HepG2 (cell line): Measurements from ENCODE around the gene SHISA5. TPM values are rescaled to one million over a fixed set of nuclear protein-coding genes. Genes with fewer than 3 reads are reported as not detected.

Experiments used
- FOXJ3 ChIP-seq: sonication (generic); formaldehyde crosslinking; IDR thresholded peaks from 2 replicates; pipeline ENCODE4 v1.4.0; 2020; ENCODE audit warnings: missing genetic modification reagents, mild to moderate bottlenecking, borderline replicate concordance
- HOXA9 ChIP-seq: sonication (generic); formaldehyde crosslinking; IDR thresholded peaks from 2 replicates; pipeline ENCODE4 v1.8.1; 2022; ENCODE audit warnings: missing genetic modification reagents, mild to moderate bottlenecking, moderate library complexity, borderline replicate concordance
- KMT2A ChIP-seq: sonication (generic); formaldehyde crosslinking; IDR thresholded peaks from 2 replicates; pipeline ENCODE4 v1.4.0; 2020; ENCODE audit warnings: missing genetic modification reagents
- NFYB ChIP-seq: sonication (generic); formaldehyde crosslinking; IDR thresholded peaks from 2 replicates; pipeline ENCODE4 v1.4.0; 2020; ENCODE audit warnings: missing genetic modification reagents
- SIN3B ChIP-seq: fragments of 150-350 bp; IDR thresholded peaks from 2 replicates; pipeline ENCODE4 v1.6.1; 2014; ENCODE audit warnings: low read length
- SRY ChIP-seq: sonication (generic); formaldehyde crosslinking; IDR thresholded peaks from 2 replicates; pipeline ENCODE4 v1.8.0; 2022; ENCODE audit warnings: mild to moderate bottlenecking, missing genetic modification reagents
- SSRP1 ChIP-seq: IDR thresholded peaks from 2 replicates; pipeline ENCODE4 v1.6.1; 2016; ENCODE audit warnings: control low read depth
- ZFP90 ChIP-seq: sonication (generic); formaldehyde crosslinking; IDR thresholded peaks from 2 replicates; pipeline ENCODE4 v1.8.0; 2022; ENCODE audit warnings: missing genetic modification reagents, mild to moderate bottlenecking, inconsistent platforms, borderline replicate concordance
- ZNF256 ChIP-seq: sonication (generic); formaldehyde crosslinking; conservative IDR thresholded peaks from 2 replicates; pipeline ENCODE4 v1.4.0; 2020; ENCODE audit warnings: missing genetic modification reagents
- ZNF546 ChIP-seq: sonication (generic); formaldehyde crosslinking; conservative IDR thresholded peaks from 2 replicates; pipeline ENCODE4 v1.8.1; 2023; ENCODE audit warnings: mild to moderate bottlenecking, missing genetic modification reagents
- ZNF788 ChIP-seq: sonication (generic); formaldehyde crosslinking; IDR thresholded peaks from 2 replicates; pipeline ENCODE4 v1.5.0; 2020; ENCODE audit warnings: mild to moderate bottlenecking, missing genetic modification reagents, borderline replicate concordance
- ZNF816 ChIP-seq: sonication (generic); formaldehyde crosslinking; IDR thresholded peaks from 2 replicates; pipeline ENCODE4 v1.8.0; 2022; ENCODE audit warnings: missing genetic modification reagents, mild to moderate bottlenecking, borderline replicate concordance
- polyA plus RNA-seq, 8 experiments: library from polyadenylated mRNA; depleted of rRNA in 3 of 8; stranded (reverse) in 7 of 8; unstranded in 1 of 8; fragments of >200 nt; fragmentation: Illumina TruSeq in 4 of 8; extraction: Trizol in 4 of 8; gene quantifications; 2 replicates each; pipeline versions ENCODE4 v1.2.1 to v1.2.3, GENCODE V29; 2011 to 2016; ENCODE audit warnings: low read depth in 4 of 8, missing spikeins in 1 of 8, mixed read lengths in 1 of 8; ENCODE audit not compliant: insufficient read depth in 1 of 8
- total RNA-seq, 5 experiments: library from RNA; depleted of rRNA; stranded (reverse); fragments of >200 nt; fragmentation: Illumina TruSeq; extraction: Trizol; gene quantifications; 2 replicates each; pipeline ENCODE4 v1.2.3, GENCODE V29; 2016; ENCODE audit warnings: low read depth in 1 of 5
- TF ChIP-seq, protein P1 (sequence below): sonication (generic); formaldehyde crosslinking; conservative IDR thresholded peaks from 2 replicates; pipeline ENCODE4 v1.4.0; 2020; ENCODE audit warnings: missing genetic modification reagents
- TF ChIP-seq, protein P2 (sequence below): sonication (generic); formaldehyde crosslinking; IDR thresholded peaks from 2 replicates; pipeline ENCODE4 v1.4.0; 2020; ENCODE audit warnings: mild to moderate bottlenecking, missing genetic modification reagents
- TF ChIP-seq, protein P3 (sequence below): IDR thresholded peaks from 2 replicates; pipeline ENCODE4 v1.6.1; 2016; ENCODE audit warnings: missing compliant biosample characterization, missing genetic modification reagents, borderline replicate concordance
- TF ChIP-seq, protein P4 (sequence below): sonication (generic); formaldehyde crosslinking; IDR thresholded peaks from 2 replicates; pipeline ENCODE4 v1.5.0; 2020; ENCODE audit warnings: missing genetic modification reagents, mild to moderate bottlenecking, borderline replicate concordance
- TF ChIP-seq, protein P5 (sequence below): sonication (generic); formaldehyde crosslinking; IDR thresholded peaks from one replicate; pipeline ENCODE4 v1.5.1; 2020; ENCODE audit warnings: mild to moderate bottlenecking, missing genetic modification reagents; ENCODE audit errors: not compliant biosample characterization

SHISA5 gene
- total and polyA plus RNA-seq, 2 of the 13 experiments (the other 11 are each of a cell fraction or from before 2014, with no cell fraction given): 75.8 to 91.4 TPM

DNA sequence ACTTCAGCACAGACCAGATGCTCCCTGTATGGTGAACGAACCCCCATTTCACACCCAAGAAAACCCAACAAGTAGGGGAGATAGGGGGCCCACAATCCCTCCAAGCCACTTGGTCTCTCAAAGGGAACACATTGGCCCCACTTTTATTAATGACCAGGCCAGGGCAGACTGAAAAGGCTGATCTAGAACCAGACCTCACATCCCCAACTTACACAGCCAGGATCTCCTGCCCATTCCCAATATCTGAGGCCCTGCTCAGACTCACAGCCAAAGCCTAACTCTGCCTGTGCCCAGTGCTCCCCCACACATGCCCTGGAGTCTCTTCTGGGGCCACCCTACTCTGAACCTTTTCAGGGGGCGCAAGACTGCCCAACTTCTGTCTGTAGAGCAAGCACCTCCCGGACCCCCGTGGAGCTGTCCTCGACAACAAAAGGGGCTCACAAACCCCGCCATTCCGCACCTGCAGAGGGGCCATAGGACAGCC lies 75.8 kb downstream of the SHISA5 start (continued):
- TF ChIP-seq, protein P1, sequence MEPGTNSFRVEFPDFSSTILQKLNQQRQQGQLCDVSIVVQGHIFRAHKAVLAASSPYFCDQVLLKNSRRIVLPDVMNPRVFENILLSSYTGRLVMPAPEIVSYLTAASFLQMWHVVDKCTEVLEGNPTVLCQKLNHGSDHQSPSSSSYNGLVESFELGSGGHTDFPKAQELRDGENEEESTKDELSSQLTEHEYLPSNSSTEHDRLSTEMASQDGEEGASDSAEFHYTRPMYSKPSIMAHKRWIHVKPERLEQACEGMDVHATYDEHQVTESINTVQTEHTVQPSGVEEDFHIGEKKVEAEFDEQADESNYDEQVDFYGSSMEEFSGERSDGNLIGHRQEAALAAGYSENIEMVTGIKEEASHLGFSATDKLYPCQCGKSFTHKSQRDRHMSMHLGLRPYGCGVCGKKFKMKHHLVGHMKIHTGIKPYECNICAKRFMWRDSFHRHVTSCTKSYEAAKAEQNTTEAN (CRISPR knock-in tag): peak; percentile 41; the same call in 1 of the 2 replicates
- TF ChIP-seq ZNF788 (CRISPR knock-in tag) (peak; percentile 7; the same call in 1 of the 2 replicates), SSRP1 (CRISPR knock-in tag) (0 out of 2 replicates have a peak, but pooled peaks have one; percentile 47), KMT2A (CRISPR knock-in tag) (no peak), HOXA9 (0 out of 2 replicates have a peak, but pooled peaks have one; percentile 3), ZNF816 (CRISPR knock-in tag) (0 out of 2 replicates have a peak, but pooled peaks have one; percentile 57), FOXJ3 (CRISPR knock-in tag) (no peak; the same call in 1 of the 2 replicates), ZNF256 (CRISPR knock-in tag) (0 out of 2 replicates have a peak, but pooled peaks have one; percentile 20), ZFP90 (CRISPR knock-in tag) (peak; percentile 57; the same call in 1 of the 2 replicates), SRY (CRISPR knock-in tag) (0 out of 2 replicates have a peak, but pooled peaks have one; percentile 64), NFYB (CRISPR knock-in tag) (no peak), SIN3B (0 out of 2 replicates have a peak, but pooled peaks have one; percentile 4), ZNF546 (CRISPR knock-in tag) (no peak)
- TF ChIP-seq, protein P2, sequence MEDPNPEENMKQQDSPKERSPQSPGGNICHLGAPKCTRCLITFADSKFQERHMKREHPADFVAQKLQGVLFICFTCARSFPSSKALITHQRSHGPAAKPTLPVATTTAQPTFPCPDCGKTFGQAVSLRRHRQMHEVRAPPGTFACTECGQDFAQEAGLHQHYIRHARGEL (CRISPR knock-in tag): 0 out of 2 replicates have a peak, but pooled peaks have one; percentile 14
- TF ChIP-seq, protein P3, sequence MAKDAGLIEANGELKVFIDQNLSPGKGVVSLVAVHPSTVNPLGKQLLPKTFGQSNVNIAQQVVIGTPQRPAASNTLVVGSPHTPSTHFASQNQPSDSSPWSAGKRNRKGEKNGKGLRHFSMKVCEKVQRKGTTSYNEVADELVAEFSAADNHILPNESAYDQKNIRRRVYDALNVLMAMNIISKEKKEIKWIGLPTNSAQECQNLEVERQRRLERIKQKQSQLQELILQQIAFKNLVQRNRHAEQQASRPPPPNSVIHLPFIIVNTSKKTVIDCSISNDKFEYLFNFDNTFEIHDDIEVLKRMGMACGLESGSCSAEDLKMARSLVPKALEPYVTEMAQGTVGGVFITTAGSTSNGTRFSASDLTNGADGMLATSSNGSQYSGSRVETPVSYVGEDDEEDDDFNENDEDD (CRISPR knock-in tag): no peak
- TF ChIP-seq, protein P4, sequence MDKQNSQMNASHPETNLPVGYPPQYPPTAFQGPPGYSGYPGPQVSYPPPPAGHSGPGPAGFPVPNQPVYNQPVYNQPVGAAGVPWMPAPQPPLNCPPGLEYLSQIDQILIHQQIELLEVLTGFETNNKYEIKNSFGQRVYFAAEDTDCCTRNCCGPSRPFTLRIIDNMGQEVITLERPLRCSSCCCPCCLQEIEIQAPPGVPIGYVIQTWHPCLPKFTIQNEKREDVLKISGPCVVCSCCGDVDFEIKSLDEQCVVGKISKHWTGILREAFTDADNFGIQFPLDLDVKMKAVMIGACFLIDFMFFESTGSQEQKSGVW (CRISPR knock-in tag): no peak
- TF ChIP-seq, protein P5, sequence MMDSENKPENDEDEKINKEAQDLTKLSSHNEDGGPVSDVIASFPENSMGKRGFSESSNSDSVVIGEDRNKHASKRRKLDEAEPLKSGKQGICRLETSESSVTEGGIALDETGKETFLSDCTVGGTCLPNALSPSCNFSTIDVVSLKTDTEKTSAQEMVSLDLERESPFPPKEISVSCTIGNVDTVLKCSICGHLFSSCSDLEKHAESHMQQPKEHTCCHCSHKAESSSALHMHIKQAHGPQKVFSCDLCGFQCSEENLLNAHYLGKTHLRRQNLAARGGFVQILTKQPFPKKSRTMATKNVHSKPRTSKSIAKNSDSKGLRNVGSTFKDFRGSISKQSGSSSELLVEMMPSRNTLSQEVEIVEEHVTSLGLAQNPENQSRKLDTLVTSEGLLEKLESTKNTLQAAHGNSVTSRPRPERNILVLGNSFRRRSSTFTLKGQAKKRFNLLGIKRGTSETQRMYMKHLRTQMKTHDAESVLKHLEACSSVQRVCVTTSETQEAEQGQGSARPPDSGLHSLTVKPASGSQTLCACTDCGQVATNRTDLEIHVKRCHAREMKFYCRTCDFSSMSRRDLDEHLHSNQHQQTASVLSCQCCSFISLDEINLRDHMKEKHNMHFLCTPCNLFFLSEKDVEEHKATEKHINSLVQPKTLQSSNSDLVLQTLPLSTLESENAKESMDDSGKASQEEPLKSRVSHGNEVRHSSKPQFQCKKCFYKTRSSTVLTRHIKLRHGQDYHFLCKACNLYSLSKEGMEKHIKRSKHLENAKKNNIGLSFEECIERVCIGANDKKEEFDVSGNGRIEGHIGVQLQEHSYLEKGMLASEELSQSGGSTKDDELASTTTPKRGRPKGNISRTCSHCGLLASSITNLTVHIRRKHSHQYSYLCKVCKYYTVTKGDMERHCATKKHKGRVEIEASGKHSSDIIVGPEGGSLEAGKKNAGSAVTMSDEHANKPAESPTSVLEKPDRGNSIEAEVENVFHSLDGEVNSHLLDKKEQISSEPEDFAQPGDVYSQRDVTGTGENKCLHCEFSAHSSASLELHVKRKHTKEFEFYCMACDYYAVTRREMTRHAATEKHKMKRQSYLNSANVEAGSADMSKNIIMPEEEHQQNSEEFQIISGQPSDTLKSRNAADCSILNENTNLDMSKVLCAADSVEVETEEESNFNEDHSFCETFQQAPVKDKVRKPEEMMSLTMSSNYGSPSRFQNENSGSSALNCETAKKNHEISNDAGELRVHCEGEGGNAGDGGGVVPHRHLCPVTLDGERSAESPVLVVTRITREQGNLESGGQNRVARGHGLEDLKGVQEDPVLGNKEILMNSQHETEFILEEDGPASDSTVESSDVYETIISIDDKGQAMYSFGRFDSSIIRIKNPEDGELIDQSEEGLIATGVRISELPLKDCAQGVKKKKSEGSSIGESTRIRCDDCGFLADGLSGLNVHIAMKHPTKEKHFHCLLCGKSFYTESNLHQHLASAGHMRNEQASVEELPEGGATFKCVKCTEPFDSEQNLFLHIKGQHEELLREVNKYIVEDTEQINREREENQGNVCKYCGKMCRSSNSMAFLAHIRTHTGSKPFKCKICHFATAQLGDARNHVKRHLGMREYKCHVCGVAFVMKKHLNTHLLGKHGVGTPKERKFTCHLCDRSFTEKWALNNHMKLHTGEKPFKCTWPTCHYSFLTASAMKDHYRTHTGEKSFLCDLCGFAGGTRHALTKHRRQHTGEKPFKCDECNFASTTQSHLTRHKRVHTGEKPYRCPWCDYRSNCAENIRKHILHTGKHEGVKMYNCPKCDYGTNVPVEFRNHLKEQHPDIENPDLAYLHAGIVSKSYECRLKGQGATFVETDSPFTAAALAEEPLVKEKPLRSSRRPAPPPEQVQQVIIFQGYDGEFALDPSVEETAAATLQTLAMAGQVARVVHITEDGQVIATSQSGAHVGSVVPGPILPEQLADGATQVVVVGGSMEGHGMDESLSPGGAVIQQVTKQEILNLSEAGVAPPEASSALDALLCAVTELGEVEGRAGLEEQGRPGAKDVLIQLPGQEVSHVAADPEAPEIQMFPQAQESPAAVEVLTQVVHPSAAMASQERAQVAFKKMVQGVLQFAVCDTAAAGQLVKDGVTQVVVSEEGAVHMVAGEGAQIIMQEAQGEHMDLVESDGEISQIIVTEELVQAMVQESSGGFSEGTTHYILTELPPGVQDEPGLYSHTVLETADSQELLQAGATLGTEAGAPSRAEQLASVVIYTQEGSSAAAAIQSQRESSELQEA (CRISPR knock-in tag): peak; percentile 1
